Bronchial epithelial cell (primary cell): ENCODE data around the gene PPP6R3. TPM values are rescaled to one million over a fixed set of nuclear protein-coding genes. Genes with fewer than 3 reads are reported as not detected.
"Not testable (repeated sequence)": the region's sequence is repeated elsewhere in the genome, so short reads cannot be mapped to it uniquely, and the experiment has no call there.

Source experiments
- DNase-seq: peaks from one replicate; pipeline ENCODE4 v3.0.0-alpha.2; 2010; ENCODE audit warnings: low read depth
- FAIRE-seq: peaks from 2 replicates; lab custom pipeline; 2011; peaks lifted over from hg19 to GRCh38; lab: Jason Lieb, UNC
- H3K27me3 ChIP-seq: 2 replicates; pipeline ENCODE4 v1.5.1; 2011; ENCODE audit warnings: low read length; ENCODE audit not compliant: control insufficient read depth, insufficient read depth
- H3K36me3 ChIP-seq: 2 replicates; pipeline ENCODE4 v1.5.1; 2011; ENCODE audit warnings: low read length; ENCODE audit not compliant: control insufficient read depth, insufficient read depth
- H3K4me3 ChIP-seq: 2 replicates; pipeline ENCODE4 v1.5.1; 2011; ENCODE audit warnings: mild to moderate bottlenecking, low read depth, low read length, control low read depth
- total RNA-seq: library from RNA; depleted of rRNA; stranded (reverse); fragments of >200 nt; gene quantifications from 2 replicates; pipeline ENCODE4 v1.2.1, GENCODE V29; 2014
- TF ChIP-seq, protein P1 (sequence below): IDR thresholded peaks from 2 replicates; pipeline ENCODE4 v1.5.1; 2011; ENCODE audit warnings: mild to moderate bottlenecking, moderate library complexity, low read length, control low read depth, inconsistent platforms; ENCODE audit not compliant: insufficient read depth, severe bottlenecking

Gene PPP6R3
- total RNA-seq, 1 donor from 2014 or later, result 93.5 TPM

DNA sequence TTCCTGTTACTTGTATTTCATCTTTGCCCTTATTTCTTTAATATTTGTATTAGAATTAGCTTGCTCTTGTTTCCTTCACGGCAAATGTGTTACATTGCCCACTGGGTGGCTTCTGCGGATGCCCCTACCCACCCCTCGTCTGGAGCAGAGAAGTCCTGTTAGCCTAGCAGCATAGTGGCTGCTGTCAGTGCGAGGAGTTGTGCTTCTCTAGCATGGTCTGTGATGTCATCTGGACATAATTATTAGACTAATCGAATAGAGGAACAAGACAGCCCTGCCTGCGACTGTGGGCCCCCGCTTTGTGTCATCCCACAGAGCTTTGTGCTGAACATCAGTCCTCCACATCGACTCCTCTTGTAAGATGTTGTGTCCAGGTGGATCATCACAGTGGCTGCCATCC is 74.5 kb downstream of the PPP6R3 start:
- Histone ChIP-seq H3K27me3 (no peaks in the 10 kb centered on the region), H3K36me3 (peaks cover 5% of the 10 kb centered on the region), H3K4me3 (no peak overlapping the region)
- TF ChIP-seq, protein P1, sequence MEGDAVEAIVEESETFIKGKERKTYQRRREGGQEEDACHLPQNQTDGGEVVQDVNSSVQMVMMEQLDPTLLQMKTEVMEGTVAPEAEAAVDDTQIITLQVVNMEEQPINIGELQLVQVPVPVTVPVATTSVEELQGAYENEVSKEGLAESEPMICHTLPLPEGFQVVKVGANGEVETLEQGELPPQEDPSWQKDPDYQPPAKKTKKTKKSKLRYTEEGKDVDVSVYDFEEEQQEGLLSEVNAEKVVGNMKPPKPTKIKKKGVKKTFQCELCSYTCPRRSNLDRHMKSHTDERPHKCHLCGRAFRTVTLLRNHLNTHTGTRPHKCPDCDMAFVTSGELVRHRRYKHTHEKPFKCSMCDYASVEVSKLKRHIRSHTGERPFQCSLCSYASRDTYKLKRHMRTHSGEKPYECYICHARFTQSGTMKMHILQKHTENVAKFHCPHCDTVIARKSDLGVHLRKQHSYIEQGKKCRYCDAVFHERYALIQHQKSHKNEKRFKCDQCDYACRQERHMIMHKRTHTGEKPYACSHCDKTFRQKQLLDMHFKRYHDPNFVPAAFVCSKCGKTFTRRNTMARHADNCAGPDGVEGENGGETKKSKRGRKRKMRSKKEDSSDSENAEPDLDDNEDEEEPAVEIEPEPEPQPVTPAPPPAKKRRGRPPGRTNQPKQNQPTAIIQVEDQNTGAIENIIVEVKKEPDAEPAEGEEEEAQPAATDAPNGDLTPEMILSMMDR, result no peak
- FAIRE-seq (no peak), DNase-seq (no peak)

DNA sequence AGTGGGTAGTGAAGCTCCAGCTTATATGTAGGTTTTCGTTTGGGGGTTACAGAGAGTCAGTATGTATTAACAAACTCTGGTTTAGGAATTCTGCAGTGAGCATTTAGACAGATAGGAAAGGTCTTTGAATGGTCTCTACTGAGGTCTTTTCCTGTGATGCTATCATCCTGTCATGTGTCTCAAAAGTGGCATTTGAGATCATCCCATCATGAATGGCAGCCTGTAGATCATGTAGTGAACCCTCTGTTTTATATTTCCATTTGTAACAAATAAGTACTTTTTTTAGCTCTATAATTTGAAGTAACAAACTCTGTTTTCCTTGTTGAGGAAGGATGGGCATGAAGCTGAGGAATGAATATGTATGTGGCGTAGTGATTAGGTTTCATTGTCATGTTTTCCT is 76.2 kb downstream of the PPP6R3 start:
- Histone ChIP-seq H3K27me3 (no peaks in the 10 kb centered on the region), H3K4me3 (no peak overlapping the region), H3K36me3 (peaks cover 3% of the 10 kb centered on the region)
- DNase-seq (no peak), FAIRE-seq (no peak)
- TF ChIP-seq, protein P1, result no peak

DNA sequence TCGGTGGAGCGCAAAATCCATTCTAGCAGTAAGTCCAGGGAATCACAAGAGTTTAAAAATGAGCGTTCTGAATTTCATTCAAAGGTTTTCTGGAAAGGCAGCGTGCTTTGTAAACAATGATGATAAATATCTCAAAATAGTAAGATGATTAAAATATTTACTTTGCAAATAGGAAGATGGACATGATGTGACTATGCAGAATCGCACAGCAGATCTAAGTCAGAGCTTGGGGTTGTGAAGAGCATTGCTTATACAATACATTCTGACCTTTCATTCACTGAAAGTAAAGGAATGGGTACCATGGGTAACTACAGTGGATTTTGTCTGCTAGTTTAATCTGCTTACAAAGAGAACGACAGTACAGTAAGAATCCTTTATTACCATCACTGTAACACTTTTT is 77.5 kb downstream of the PPP6R3 start:
- DNase-seq, result no peak
- Histone ChIP-seq H3K36me3 (peaks cover 3% of the 10 kb centered on the region), H3K27me3 (no peaks in the 10 kb centered on the region), H3K4me3 (no peak overlapping the region)
- TF ChIP-seq, protein P1, result no peak
- FAIRE-seq, result no peak

DNA sequence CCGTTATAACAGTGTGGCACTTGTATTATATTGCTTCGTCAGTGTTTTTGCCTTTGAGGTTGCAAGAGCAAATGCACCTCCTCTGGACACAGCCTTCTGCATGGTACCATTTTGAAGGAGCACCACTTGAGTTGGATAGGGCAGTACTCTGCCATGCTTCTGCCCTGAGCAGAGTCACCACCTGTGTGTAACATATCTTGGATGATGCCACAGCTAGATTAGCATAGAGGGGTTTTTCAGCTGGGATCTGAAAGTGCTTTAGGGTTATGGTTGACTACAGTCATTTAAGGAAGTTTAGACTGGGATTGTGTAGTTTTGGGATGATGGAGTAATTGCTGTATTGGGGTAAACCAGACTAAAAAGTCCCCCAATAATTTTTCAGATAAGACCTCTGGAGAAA is 78.8 kb downstream of the PPP6R3 start:
- H3K27me3 ChIP-seq, result no peaks in the 10 kb centered on the region
- H3K4me3 ChIP-seq, result no peak overlapping the region
- TF ChIP-seq, protein P1, result no peak
- H3K36me3 ChIP-seq, result peaks cover 7% of the 10 kb centered on the region
- DNase-seq (no peak), FAIRE-seq (no peak)

DNA sequence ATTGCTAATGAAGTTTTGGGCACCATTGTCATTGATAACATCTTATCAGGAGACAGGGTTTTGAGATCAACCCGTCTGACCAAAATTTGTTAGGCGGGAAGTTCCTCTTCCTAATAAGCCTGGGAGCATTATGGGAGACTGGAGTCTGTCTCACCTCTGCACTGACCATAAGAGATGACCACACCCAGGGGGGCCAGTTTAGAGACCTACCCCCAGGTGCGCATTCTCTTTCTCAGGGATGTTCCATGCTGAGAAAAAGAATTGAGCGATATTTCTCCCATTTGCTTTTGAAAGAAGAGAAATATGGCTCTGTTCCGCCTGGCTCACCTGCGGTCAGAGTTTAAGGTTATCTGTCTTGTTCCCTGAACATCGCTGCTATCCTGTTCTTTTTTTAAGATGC is 80.0 kb downstream of the PPP6R3 start:
- not testable (repeated sequence) for H3K36me3 ChIP-seq, H3K4me3 ChIP-seq, FAIRE-seq, H3K27me3 ChIP-seq, DNase-seq

DNA sequence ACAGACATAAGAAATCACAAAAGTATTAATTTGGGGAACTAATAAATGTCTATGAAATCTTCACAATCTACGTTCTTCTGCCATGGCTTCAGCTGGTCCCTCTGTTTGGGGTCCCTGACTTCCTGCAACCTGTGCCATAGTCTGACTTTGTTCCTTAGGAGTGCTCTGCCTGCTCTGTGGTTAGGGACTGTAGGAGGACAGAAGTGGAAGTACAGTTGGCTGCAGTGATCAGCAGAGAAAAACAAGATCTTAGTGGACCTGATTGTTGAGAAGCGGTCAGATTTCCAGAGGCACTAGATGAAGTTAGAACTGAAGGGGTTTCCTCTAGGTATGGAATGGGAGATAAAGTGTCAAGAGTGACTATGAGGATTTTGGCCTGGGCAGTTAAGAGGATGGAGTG is 80.6 kb downstream of the PPP6R3 start:
- TF ChIP-seq, protein P1, result no peak
- DNase-seq (no peak), FAIRE-seq (no peak)
- peaks cover 7% of the 10 kb centered on the region for H3K36me3 ChIP-seq
- no peaks in the 10 kb centered on the region for H3K27me3 ChIP-seq
- H3K4me3 ChIP-seq, result no peak overlapping the region
